ENCODE results near the gene ADCY9.

Gene ADCY9

DNA sequence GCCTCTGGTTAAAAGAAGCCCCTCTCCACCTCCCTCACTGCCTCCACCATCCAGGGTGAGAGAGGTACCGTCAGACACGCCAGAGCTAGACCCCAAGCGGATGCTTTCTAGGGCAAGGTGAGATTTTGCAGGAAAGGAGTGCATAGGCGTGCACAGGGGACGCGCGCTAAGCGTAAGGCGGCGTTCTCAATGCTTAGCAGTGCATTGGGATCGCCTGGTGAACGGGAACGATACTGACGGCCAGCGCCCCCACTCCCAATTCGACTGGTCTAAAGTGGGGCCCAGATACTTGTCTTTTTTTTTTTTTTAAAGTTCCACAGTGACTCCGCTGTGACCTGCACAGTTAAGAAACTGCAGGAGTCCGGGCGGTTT is 177.8 kb downstream of the ADCY9 start (continued):
- TF ChIP-seq, protein P1, sequence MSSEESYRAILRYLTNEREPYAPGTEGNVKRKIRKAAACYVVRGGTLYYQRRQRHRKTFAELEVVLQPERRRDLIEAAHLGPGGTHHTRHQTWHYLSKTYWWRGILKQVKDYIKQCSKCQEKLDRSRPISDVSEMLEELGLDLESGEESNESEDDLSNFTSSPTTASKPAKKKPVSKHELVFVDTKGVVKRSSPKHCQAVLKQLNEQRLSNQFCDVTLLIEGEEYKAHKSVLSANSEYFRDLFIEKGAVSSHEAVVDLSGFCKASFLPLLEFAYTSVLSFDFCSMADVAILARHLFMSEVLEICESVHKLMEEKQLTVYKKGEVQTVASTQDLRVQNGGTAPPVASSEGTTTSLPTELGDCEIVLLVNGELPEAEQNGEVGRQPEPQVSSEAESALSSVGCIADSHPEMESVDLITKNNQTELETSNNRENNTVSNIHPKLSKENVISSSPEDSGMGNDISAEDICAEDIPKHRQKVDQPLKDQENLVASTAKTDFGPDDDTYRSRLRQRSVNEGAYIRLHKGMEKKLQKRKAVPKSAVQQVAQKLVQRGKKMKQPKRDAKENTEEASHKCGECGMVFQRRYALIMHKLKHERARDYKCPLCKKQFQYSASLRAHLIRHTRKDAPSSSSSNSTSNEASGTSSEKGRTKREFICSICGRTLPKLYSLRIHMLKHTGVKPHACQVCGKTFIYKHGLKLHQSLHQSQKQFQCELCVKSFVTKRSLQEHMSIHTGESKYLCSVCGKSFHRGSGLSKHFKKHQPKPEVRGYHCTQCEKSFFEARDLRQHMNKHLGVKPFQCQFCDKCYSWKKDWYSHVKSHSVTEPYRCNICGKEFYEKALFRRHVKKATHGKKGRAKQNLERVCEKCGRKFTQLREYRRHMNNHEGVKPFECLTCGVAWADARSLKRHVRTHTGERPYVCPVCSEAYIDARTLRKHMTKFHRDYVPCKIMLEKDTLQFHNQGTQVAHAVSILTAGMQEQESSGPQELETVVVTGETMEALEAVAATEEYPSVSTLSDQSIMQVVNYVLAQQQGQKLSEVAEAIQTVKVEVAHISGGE (tag by site-specific recombination; conservative IDR thresholded peaks at IDR 0.05; ENCODE audit: low read depth): no peak
- TF ChIP-seq ZSCAN23 (tag by site-specific recombination; IDR thresholded peaks at IDR 0.05) (no peak), ZNF660 (tag by site-specific recombination; IDR thresholded peaks at IDR 0.05) (no peak), ZXDB (tag by site-specific recombination; IDR thresholded peaks at IDR 0.05) (no peak), ZNF654 (tag by site-specific recombination; IDR thresholded peaks at IDR 0.05; ENCODE audit: low read depth) (no peak), ZNF423 (tag by site-specific recombination; IDR thresholded peaks at IDR 0.05) (no peak), ZBTB8A (tag by site-specific recombination; IDR thresholded peaks at IDR 0.05) (no peak), MEIS1 (CRISPR knock-in tag; IDR thresholded peaks at IDR 0.05; ENCODE audit: borderline replicate concordance) (no peak), ZNF624 (tag by site-specific recombination; IDR thresholded peaks at IDR 0.05) (no peak), ZNF830 (tag by site-specific recombination; IDR thresholded peaks at IDR 0.05; ENCODE audit: low read depth) (no peak)
- TF ChIP-seq, protein P2, sequence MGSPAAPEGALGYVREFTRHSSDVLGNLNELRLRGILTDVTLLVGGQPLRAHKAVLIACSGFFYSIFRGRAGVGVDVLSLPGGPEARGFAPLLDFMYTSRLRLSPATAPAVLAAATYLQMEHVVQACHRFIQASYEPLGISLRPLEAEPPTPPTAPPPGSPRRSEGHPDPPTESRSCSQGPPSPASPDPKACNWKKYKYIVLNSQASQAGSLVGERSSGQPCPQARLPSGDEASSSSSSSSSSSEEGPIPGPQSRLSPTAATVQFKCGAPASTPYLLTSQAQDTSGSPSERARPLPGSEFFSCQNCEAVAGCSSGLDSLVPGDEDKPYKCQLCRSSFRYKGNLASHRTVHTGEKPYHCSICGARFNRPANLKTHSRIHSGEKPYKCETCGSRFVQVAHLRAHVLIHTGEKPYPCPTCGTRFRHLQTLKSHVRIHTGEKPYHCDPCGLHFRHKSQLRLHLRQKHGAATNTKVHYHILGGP (tag by site-specific recombination; IDR thresholded peaks at IDR 0.05): no peak
- TF ChIP-seq, protein P3, sequence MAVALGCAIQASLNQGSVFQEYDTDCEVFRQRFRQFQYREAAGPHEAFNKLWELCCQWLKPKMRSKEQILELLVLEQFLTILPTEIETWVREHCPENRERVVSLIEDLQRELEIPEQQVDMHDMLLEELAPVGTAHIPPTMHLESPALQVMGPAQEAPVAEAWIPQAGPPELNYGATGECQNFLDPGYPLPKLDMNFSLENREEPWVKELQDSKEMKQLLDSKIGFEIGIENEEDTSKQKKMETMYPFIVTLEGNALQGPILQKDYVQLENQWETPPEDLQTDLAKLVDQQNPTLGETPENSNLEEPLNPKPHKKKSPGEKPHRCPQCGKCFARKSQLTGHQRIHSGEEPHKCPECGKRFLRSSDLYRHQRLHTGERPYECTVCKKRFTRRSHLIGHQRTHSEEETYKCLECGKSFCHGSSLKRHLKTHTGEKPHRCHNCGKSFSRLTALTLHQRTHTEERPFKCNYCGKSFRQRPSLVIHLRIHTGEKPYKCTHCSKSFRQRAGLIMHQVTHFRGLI (tag by site-specific recombination; IDR thresholded peaks at IDR 0.05): no peak
- TF ChIP-seq, protein P4, sequence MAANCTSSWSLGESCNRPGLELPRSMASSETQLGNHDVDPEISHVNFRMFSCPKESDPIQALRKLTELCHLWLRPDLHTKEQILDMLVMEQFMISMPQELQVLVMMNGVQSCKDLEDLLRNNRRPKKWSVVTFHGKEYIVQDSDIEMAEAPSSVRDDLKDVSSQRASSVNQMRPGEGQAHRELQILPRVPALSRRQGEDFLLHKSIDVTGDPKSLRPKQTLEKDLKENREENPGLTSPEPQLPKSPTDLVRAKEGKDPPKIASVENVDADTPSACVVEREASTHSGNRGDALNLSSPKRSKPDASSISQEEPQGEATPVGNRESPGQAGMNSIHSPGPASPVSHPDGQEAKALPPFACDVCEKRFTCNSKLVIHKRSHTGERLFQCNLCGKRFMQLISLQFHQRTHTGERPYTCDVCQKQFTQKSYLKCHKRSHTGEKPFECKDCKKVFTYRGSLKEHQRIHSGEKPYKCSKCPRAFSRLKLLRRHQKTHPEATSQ (tag by site-specific recombination; IDR thresholded peaks at IDR 0.05): no peak
- TF ChIP-seq, protein P5, sequence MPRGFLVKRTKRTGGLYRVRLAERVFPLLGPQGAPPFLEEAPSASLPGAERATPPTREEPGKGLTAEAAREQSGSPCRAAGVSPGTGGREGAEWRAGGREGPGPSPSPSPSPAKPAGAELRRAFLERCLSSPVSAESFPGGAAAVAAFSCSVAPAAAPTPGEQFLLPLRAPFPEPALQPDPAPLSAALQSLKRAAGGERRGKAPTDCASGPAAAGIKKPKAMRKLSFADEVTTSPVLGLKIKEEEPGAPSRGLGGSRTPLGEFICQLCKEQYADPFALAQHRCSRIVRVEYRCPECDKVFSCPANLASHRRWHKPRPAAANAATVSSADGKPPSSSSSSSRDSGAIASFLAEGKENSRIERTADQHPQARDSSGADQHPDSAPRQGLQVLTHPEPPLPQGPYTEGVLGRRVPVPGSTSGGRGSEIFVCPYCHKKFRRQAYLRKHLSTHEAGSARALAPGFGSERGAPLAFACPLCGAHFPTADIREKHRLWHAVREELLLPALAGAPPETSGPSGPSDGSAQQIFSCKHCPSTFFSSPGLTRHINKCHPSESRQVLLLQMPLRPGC (tag by site-specific recombination; IDR thresholded peaks at IDR 0.05): no peak
- TF ChIP-seq, protein P6, sequence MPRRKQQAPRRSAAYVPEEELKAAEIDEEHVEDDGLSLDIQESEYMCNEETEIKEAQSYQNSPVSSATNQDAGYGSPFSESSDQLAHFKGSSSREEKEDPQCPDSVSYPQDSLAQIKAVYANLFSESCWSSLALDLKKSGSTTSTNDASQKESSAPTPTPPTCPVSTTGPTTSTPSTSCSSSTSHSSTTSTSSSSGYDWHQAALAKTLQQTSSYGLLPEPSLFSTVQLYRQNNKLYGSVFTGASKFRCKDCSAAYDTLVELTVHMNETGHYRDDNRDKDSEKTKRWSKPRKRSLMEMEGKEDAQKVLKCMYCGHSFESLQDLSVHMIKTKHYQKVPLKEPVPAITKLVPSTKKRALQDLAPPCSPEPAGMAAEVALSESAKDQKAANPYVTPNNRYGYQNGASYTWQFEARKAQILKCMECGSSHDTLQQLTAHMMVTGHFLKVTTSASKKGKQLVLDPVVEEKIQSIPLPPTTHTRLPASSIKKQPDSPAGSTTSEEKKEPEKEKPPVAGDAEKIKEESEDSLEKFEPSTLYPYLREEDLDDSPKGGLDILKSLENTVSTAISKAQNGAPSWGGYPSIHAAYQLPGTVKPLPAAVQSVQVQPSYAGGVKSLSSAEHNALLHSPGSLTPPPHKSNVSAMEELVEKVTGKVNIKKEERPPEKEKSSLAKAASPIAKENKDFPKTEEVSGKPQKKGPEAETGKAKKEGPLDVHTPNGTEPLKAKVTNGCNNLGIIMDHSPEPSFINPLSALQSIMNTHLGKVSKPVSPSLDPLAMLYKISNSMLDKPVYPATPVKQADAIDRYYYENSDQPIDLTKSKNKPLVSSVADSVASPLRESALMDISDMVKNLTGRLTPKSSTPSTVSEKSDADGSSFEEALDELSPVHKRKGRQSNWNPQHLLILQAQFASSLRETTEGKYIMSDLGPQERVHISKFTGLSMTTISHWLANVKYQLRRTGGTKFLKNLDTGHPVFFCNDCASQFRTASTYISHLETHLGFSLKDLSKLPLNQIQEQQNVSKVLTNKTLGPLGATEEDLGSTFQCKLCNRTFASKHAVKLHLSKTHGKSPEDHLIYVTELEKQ (tag by site-specific recombination; IDR thresholded peaks at IDR 0.05; ENCODE audit: borderline replicate concordance): no peak
- TF ChIP-seq, protein P7, sequence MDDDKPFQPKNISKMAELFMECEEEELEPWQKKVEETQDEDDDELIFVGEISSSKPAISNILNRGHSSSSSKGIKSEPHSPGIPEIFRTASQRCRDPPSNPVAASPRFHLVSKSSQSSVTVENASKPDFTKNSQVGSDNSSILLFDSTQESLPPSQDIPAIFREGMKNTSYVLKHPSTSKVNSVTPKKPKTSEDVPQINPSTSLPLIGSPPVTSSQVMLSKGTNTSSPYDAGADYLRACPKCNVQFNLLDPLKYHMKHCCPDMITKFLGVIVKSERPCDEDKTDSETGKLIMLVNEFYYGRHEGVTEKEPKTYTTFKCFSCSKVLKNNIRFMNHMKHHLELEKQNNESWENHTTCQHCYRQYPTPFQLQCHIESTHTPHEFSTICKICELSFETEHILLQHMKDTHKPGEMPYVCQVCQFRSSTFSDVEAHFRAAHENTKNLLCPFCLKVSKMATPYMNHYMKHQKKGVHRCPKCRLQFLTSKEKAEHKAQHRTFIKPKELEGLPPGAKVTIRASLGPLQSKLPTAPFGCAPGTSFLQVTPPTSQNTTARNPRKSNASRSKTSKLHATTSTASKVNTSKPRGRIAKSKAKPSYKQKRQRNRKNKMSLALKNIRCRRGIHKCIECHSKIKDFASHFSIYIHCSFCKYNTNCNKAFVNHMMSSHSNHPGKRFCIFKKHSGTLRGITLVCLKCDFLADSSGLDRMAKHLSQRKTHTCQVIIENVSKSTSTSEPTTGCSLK (tag by site-specific recombination; IDR thresholded peaks at IDR 0.05): no peak
